ENCODE measurements around the gene SLC43A3. TPM values are rescaled to one million over a fixed set of nuclear protein-coding genes. Genes with fewer than 3 reads are reported as not detected.

Gene SLC43A3
- total RNA-seq, 1 donor, result 74.3 TPM

GRCh38 chr11:57429946-57430345 lies 3.0 kb upstream of the SLC43A3 start:
- no peak overlapping the region for H3K4me3 ChIP-seq (ENCODE audit: low read depth, low read length)
- no peak for DNase-seq (ENCODE audit: low read depth)
- TF ChIP-seq, protein P1, sequence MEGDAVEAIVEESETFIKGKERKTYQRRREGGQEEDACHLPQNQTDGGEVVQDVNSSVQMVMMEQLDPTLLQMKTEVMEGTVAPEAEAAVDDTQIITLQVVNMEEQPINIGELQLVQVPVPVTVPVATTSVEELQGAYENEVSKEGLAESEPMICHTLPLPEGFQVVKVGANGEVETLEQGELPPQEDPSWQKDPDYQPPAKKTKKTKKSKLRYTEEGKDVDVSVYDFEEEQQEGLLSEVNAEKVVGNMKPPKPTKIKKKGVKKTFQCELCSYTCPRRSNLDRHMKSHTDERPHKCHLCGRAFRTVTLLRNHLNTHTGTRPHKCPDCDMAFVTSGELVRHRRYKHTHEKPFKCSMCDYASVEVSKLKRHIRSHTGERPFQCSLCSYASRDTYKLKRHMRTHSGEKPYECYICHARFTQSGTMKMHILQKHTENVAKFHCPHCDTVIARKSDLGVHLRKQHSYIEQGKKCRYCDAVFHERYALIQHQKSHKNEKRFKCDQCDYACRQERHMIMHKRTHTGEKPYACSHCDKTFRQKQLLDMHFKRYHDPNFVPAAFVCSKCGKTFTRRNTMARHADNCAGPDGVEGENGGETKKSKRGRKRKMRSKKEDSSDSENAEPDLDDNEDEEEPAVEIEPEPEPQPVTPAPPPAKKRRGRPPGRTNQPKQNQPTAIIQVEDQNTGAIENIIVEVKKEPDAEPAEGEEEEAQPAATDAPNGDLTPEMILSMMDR (IDR thresholded peaks at IDR 0.05; ENCODE audit: insufficient read depth, low read length), result no peak

DNA sequence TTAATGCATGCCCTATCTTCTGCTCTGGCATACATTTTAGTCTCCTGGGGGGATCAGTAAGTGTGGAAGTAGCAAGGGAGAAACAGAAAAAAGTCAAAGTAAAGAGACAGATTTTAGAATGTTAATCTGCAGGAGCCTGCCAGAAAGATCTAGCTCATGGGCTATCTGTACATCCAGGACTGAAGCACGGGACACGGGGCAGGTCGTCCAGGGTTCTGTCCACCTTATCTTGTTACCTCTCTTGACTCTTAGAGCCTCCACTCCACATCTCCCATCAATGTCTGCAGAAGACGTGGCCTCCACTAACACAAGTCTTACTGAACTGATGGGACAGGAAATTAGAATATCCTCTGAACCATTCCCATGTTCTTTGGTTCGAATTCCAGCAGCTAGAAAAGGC lies 1.7 kb upstream of the SLC43A3 start:
- TF ChIP-seq, protein P1 (IDR thresholded peaks at IDR 0.05; ENCODE audit: insufficient read depth, low read length), result no peak

DNA sequence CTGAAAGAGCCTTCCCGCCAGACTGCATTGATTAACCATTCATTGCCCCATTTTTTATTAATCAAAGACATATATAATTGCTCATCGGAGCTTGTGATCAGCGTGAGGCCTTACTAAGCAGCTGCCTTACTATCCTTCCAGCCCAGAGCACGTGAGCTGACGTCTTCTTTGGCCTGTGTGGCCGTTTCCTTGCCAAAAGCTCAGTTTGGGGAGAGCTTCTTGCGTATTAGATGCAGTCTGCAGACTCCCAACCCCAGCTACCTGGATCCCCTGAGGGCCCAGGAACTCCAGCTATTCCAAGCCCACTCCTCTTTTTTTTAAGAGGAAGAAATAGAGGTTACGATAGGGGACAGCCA lies 784 bp upstream of the SLC43A3 start:
- TF ChIP-seq, protein P1 (IDR thresholded peaks at IDR 0.05; ENCODE audit: insufficient read depth, low read length), result no peak

More for the DNA sequence above, 1.7 kb upstream of the SLC43A3 start:
- no peak overlapping the region for H3K4me3 ChIP-seq (ENCODE audit: low read depth, low read length)
- DNase-seq (ENCODE audit: low read depth), result no peak

DNA sequence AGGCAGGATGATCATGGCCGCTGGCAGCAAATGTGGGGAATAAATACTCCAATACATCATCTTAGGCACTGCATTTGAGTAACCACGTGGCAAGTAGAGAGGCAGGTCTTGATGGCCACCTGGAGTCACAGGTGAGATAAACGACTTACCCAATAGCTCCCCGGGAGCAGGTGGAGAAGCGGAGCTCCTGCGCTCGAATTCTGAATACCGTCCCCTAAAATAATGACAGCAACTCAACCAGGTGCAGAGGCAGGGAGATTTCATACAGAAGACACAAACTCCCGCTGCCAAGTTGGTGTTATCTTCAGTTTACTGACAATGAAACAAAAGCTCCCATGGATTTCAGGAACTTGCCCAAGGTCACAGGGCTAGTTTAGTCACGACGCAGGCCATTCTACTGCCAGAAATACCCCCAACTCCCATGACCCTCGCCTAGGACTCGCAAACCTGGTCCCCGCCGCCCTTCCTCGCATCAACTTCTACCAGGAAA lies 437 bp downstream of the SLC43A3 start:
- DNase-seq (ENCODE audit: low read depth), result peak; percentile 54

More for the DNA sequence above, 784 bp upstream of the SLC43A3 start:
- peak; percentile 95 for DNase-seq (ENCODE audit: low read depth)
- H3K4me3 ChIP-seq (ENCODE audit: low read depth, low read length), result no peak overlapping the region

GRCh38 chr11:57425565-57426438 lies 1.1 kb downstream of the SLC43A3 start:
- DNase-seq (ENCODE audit: low read depth), result peak; percentile 80
- H3K4me3 ChIP-seq (ENCODE audit: low read depth, low read length), result peak overlapping the region; percentile 66
- TF ChIP-seq, protein P1 (IDR thresholded peaks at IDR 0.05; ENCODE audit: insufficient read depth, low read length), result no peak

More for the DNA sequence above, 437 bp downstream of the SLC43A3 start:
- H3K4me3 ChIP-seq (ENCODE audit: low read depth, low read length), result peak overlapping the region; percentile 66
- TF ChIP-seq, protein P1 (IDR thresholded peaks at IDR 0.05; ENCODE audit: insufficient read depth, low read length), result no peak

GRCh38 chr11:57424792-57425564 lies 1.9 kb downstream of the SLC43A3 start:
- peak overlapping the region; percentile 26 for H3K4me3 ChIP-seq (ENCODE audit: low read depth, low read length)
- peak; percentile 89 for DNase-seq (ENCODE audit: low read depth)
- TF ChIP-seq, protein P1 (IDR thresholded peaks at IDR 0.05; ENCODE audit: insufficient read depth, low read length), result no peak
